K562 (cell line): Measurements from ENCODE around the gene LENEP. TPM values are rescaled to one million over a fixed set of nuclear protein-coding genes. Genes with fewer than 3 reads are reported as not detected.

ENCODE experiments used
- ATAC-seq: fragments of 200-7000 bp; cut with Tn5 transposase; 3 replicates; pipeline ENCODE4 v1.9.1; 2020; ENCODE audit warnings: moderate library complexity
- BruUV-seq: library from RNA; stranded (reverse); fragments of 400-500 nt; replicated peaks from 2 replicates; lab custom pipeline; 2021; lab: Mats Ljungman, UMichigan
- CTCF ChIA-PET: fragments of 300-600 bp; formaldehyde crosslinking; extraction: SDS; loops from one replicate; lab custom pipeline; 2021; ENCODE audit warnings: low intra/inter-chr PET ratio; lab: Yijun Ruan, JAX
- POLR2A ChIA-PET: fragments of 300-600, 350-650 bp; sonication (Branson Sonifier 250); formaldehyde crosslinking; extraction: SDS; loops from one replicate; lab custom pipeline; 2021; ENCODE audit warnings: antibody characterized with exemption, inconsistent platforms; lab: Yijun Ruan, JAX
- DNase-seq, 4 experiments: peaks; one replicate each; pipeline versions ENCODE4 v3.0.0 to v3.0.0-alpha.2; 2011 to 2018; ENCODE audit warnings: low spot score in 3 of 4, mixed read lengths in 3 of 4; ENCODE audit errors: extremely low read depth in 1 of 4
- FAIRE-seq: peaks from 2 replicates; lab custom pipeline; 2011; peaks lifted over from hg19 to GRCh38; lab: Jason Lieb, UNC
- H2AFZ ChIP-seq: 2 replicates; pipeline ENCODE4 v1.6.0; 2011; ENCODE audit warnings: low read depth, low read length, control low read depth, inconsistent platforms
- H3K27ac ChIP-seq: fragments of 200-600 bp; 3 replicates; pipeline ENCODE4 v1.8.0; 2011; ENCODE audit warnings: low read depth, mild to moderate bottlenecking, control low read depth, inconsistent platforms, low read length, moderate library complexity, mixed read lengths; ENCODE audit errors: extremely low read depth
- H3K27me3 ChIP-seq, 2 experiments: fragments of 300-600 bp in 1 of 2; 2 replicates in 1 of 2; 3 replicates in 1 of 2; pipeline versions ENCODE4 v1.6.0 to v1.8.0; 2011; ENCODE audit warnings: inconsistent platforms in 2 of 2, low read length in 2 of 2, mild to moderate bottlenecking in 1 of 2, mixed read lengths in 1 of 2, moderate library complexity in 1 of 2; ENCODE audit not compliant: control insufficient read depth in 2 of 2, insufficient read depth in 2 of 2
- H3K36me3 ChIP-seq: fragments of 300-600 bp; 3 replicates; pipeline ENCODE4 v1.8.0; 2011; ENCODE audit warnings: mild to moderate bottlenecking, low read length, inconsistent platforms; ENCODE audit not compliant: control insufficient read depth, insufficient read depth
- H3K4me1 ChIP-seq, 2 experiments: fragments of 200-600 bp in 1 of 2; replicated peaks in 1 of 2; 2 replicates in 1 of 2; 3 replicates in 1 of 2; pipeline versions ENCODE4 v1.5.1 to v1.8.0; 2011; ENCODE audit warnings: inconsistent platforms in 2 of 2, low read length in 2 of 2, mild to moderate bottlenecking in 1 of 2, mixed read lengths in 1 of 2, moderate library complexity in 1 of 2; ENCODE audit not compliant: control insufficient read depth in 2 of 2, insufficient read depth in 2 of 2
- H3K4me2 ChIP-seq: 2 replicates; pipeline ENCODE4 v1.6.1; 2011; ENCODE audit warnings: low read length, control low read depth, inconsistent platforms, mixed read lengths; ENCODE audit not compliant: insufficient read depth
- H3K4me3 ChIP-seq: fragments of 200-600 bp; sonication (generic), shearing (Covaris generic); 2 replicates; pipeline ENCODE4 v1.5.1; 2016; ENCODE audit warnings: control low read depth, inconsistent platforms
- H3K79me2 ChIP-seq: fragments of 200-600 bp; 3 replicates; pipeline ENCODE4 v1.8.0; 2011; ENCODE audit warnings: low read length, inconsistent platforms; ENCODE audit not compliant: control insufficient read depth, insufficient read depth
- H3K9ac ChIP-seq, 2 experiments: 2 replicates each; pipeline versions ENCODE4 v1.6.0 to v1.6.1; 2011; ENCODE audit warnings: low read depth in 2 of 2, low read length in 2 of 2, control low read depth in 1 of 2, inconsistent platforms in 1 of 2, mild to moderate bottlenecking in 1 of 2, mixed read lengths in 1 of 2; ENCODE audit not compliant: insufficient read depth in 1 of 2
- H3K9me1 ChIP-seq: one replicate; pipeline ENCODE4 v1.6.0; 2011; ENCODE audit warnings: inconsistent platforms, mild to moderate bottlenecking, low read length, moderate library complexity; ENCODE audit not compliant: control insufficient read depth, insufficient read depth
- H3K9me3 ChIP-seq: replicated peaks from 2 replicates; pipeline ENCODE4 v1.5.1; 2011; ENCODE audit warnings: low read depth, low read length, inconsistent platforms; ENCODE audit not compliant: control insufficient read depth, insufficient read depth
- H4K20me1 ChIP-seq: replicated peaks from 2 replicates; pipeline ENCODE4 v1.6.1; 2011; ENCODE audit warnings: low read length, inconsistent platforms, mixed read lengths; ENCODE audit not compliant: control insufficient read depth, insufficient read depth
- CHD4 ChIP-seq: fragments of 200-600 bp; sonication (generic); IDR thresholded peaks from 3 replicates; pipeline ENCODE4 v1.6.1; 2012; ENCODE audit warnings: low read depth, mild to moderate bottlenecking, mixed read lengths, low read length, inconsistent platforms; ENCODE audit not compliant: insufficient read depth, insufficient replicate concordance, poor library complexity, severe bottlenecking
- ELF4 ChIP-seq: fragments of 450-650 bp; formaldehyde crosslinking; IDR thresholded peaks from 2 replicates; pipeline ENCODE4 v1.4.0; 2022; ENCODE audit warnings: missing genetic modification characterization
- LARP7 ChIP-seq: fragments of 450-650 bp; IDR thresholded peaks from 2 replicates; pipeline ENCODE4 v1.6.1; 2016
- LCOR ChIP-seq: sonication (generic); formaldehyde crosslinking; IDR thresholded peaks from 2 replicates; pipeline ENCODE4 v1.8.0; 2022; ENCODE audit warnings: mild to moderate bottlenecking, missing genetic modification reagents
- POLR2G ChIP-seq: fragments of 200-400 bp; formaldehyde crosslinking; IDR thresholded peaks from 2 replicates; pipeline ENCODE4 v1.6.1; 2017; ENCODE audit warnings: low read depth, mild to moderate bottlenecking, antibody characterized with exemption, low read length, moderate library complexity
- POLR3G ChIP-seq: IDR thresholded peaks from 2 replicates; pipeline ENCODE4 v1.6.1; 2011; ENCODE audit not compliant: insufficient read length, insufficient replicate concordance; ENCODE audit errors: extremely low read depth
- SMARCB1 ChIP-seq: IDR thresholded peaks from 2 replicates; pipeline ENCODE4 v1.6.1; 2011; ENCODE audit warnings: improper control_type of control experiment, low read depth; ENCODE audit not compliant: insufficient read length
- SP1 ChIP-seq: sonication (generic); formaldehyde crosslinking; IDR thresholded peaks from 2 replicates; pipeline ENCODE4 v1.8.1; 2022; ENCODE audit warnings: mild to moderate bottlenecking, missing genetic modification reagents
- USF1 ChIP-seq: sonication (generic); formaldehyde crosslinking; IDR thresholded peaks from 2 replicates; pipeline ENCODE4 v1.9.0; 2022; ENCODE audit warnings: mild to moderate bottlenecking, missing genetic modification reagents
- ZFP1 ChIP-seq: fragments of 450-650 bp; formaldehyde crosslinking; IDR thresholded peaks from 2 replicates; pipeline ENCODE4 v1.4.0; 2020; ENCODE audit warnings: mild to moderate bottlenecking, mixed read lengths
- ZNF354B ChIP-seq: fragments of 250-450 bp; sonication (Bioruptor Pico); IDR thresholded peaks from 2 replicates; pipeline ENCODE4 v1.4.0; 2020
- ZNF449 ChIP-seq: fragments of 250-450 bp; sonication (Bioruptor Pico); IDR thresholded peaks from 2 replicates; pipeline ENCODE4 v1.8.0; 2022; ENCODE audit warnings: moderate library complexity, mild to moderate bottlenecking, inconsistent platforms
- ZNF589 ChIP-seq: fragments of 200-800 bp; sonication (Bioruptor generic); IDR thresholded peaks from 2 replicates; pipeline ENCODE4 v1.6.1; 2016; ENCODE audit warnings: low read depth, missing genetic modification characterization, missing compliant biosample characterization
- WGBS: fragments of 100-300 bp; shearing (Covaris generic); methylation state at CpG from one replicate; pipeline ENCODE4 v1.1.6; 2016; ENCODE audit warnings: low coverage, mixed read lengths; ENCODE audit not compliant: insufficient coverage; ENCODE audit errors: missing lambda C conversion rate; 5-methylcytosine and 5-hydroxymethylcytosine counted together
- in situ Hi-C: fragments of 300-500 bp; cut with MboI; formaldehyde crosslinking; loops from 4 replicates; pipeline ENCODE4 v1.15.0; 2018; ENCODE audit warnings: inconsistent platforms, mixed read lengths
- intact Hi-C: fragments of 100-400 bp; cut with micrococcal nuclease; formaldehyde crosslinking; loops from 2 replicates; pipeline ENCODE4 v1.14.2; 2022
- polyA plus RNA-seq, 8 experiments: library from polyadenylated mRNA; depleted of rRNA in 4 of 8; stranded (reverse) in 5 of 8; unstranded in 3 of 8; fragments of >200 nt; fragmentation: Nextera tagmentation in 2 of 8; fragmentation: Illumina TruSeq in 1 of 8; extraction: Ambion mirVana in 2 of 8; extraction: Trizol in 1 of 8; gene quantifications; 2 replicates each; pipeline versions ENCODE4 v1.2.1 to v1.2.3, GENCODE V29; 2011 to 2014; ENCODE audit warnings: inconsistent platforms in 1 of 8, missing spikeins in 1 of 8
- total RNA-seq, 7 experiments: library from RNA; depleted of rRNA in 6 of 7; stranded (reverse); fragments of >200 nt in 6 of 7; fragmentation: Illumina TruSeq in 2 of 7; extraction: Trizol in 2 of 7; gene quantifications; 2 replicates each; pipeline versions ENCODE4 v1.2.1 to v1.2.3, GENCODE V29; 2011 to 2021; ENCODE audit warnings: low replicate concordance in 1 of 7

LENEP gene
- total and polyA plus RNA-seq, 9 of the 15 experiments (the other 6 are each of a cell fraction or from before 2014, with no cell fraction given): 0.23 to 0.87 (median 0.67) TPM; not detected in 5

- Histone ChIP-seq H3K4me2 (no peak overlapping the region), H4K20me1 (no peaks in the 10 kb centered on the region), H2AFZ (no peak overlapping the region), H3K4me1 (peaks cover 35 to 55% of the 10 kb centered on the region in 2 experiments), H3K79me2 (peaks cover 37% of the 10 kb centered on the region), H3K27ac (no peak overlapping the region), H3K4me3 (no peak overlapping the region), H3K9me3 (no peaks in the 10 kb centered on the region), H3K9ac (no peak overlapping the region), H3K36me3 (peaks cover 71% of the 10 kb centered on the region), H3K9me1 (no peaks in the 10 kb centered on the region), H3K27me3 (no peaks in the 10 kb centered on the region)
- no TSS peak for BruUV-seq
- no peak for ATAC-seq
- no peak for DNase-seq
- TF ChIP-seq POLR2G (0 out of 2 replicates have a peak, but pooled peaks have one; percentile 6), USF1 (no peak), ZNF354B (CRISPR knock-in tag) (no peak)
- in situ Hi-C loops: no loop called here
- POLR2A ChIA-PET: interaction anchor here (0.7 to 7.0 kb wide), 5 partner anchors 8 to 33 kb away, joined by 3 to 80 read pairs (median 5); partner anchors contain the start of genes CKS1B, FLAD1 and SHC1
- FAIRE-seq: no peak
- CTCF ChIA-PET: no interaction called here
- 89% methylated on average over 5 of the region's 7 CpGs for WGBS
- intact Hi-C loops: no loop called here
Measured at GRCh38 chr1:154966111-154966510, 27.3 kb upstream of the LENEP start.

GRCh38 chr1:154967331-154967950 is 25.9 kb upstream of the LENEP start:
- ChIA-PET POLR2A (interaction anchor here (0.6 to 2.0 kb wide), 3 partner anchors 16 to 306 kb away, joined by 3 to 9 read pairs (median 4); partner anchors contain the start of genes CLK2 and FLAD1), CTCF (interaction anchor here (0.6 kb wide), 1 partner anchor 1684 kb away, joined by 3 read pairs; no protein-coding TSS in a partner anchor)
- WGBS: 89% methylated on average over 5 of the region's 5 CpGs
- H3K4me3 ChIP-seq: no peak overlapping the region
- peaks cover 69% of the 10 kb centered on the region for H3K36me3 ChIP-seq
- in situ Hi-C loops: no loop called here
- FAIRE-seq (no peak), ATAC-seq (no peak), DNase-seq (no peak)
- H3K79me2 ChIP-seq: peaks cover 42% of the 10 kb centered on the region
- no peaks in the 10 kb centered on the region for H4K20me1 ChIP-seq
- H3K9me1 ChIP-seq: no peaks in the 10 kb centered on the region
- peak overlapping the region in 1 of 2 experiments; percentile 70; a peak in 1 of 4 replicates for H3K9ac ChIP-seq
- no TSS peak for BruUV-seq
- no peaks in the 10 kb centered on the region for H3K9me3 ChIP-seq
- H3K4me1 ChIP-seq: peaks cover 43 to 57% of the 10 kb centered on the region in 2 experiments
- TF ChIP-seq SP1 (CRISPR knock-in tag): no peak
- TF ChIP-seq ZNF589 (CRISPR knock-in tag): no peak
- TF ChIP-seq CHD4: no peak
- TF ChIP-seq ELF4 (CRISPR knock-in tag): no peak
- no peak for TF ChIP-seq SMARCB1
- TF ChIP-seq POLR3G: no peak
- no peak for TF ChIP-seq ZFP1
- no peak for TF ChIP-seq LARP7
- TF ChIP-seq LCOR (CRISPR knock-in tag): no peak
- TF ChIP-seq ZNF449 (CRISPR knock-in tag): no peak
- no peaks in the 10 kb centered on the region; a peak in 1 of 5 replicates for H3K27me3 ChIP-seq
- intact Hi-C loops: no loop called here
- no peak overlapping the region for H3K27ac ChIP-seq
- H3K4me2 ChIP-seq: no peak overlapping the region
- H2AFZ ChIP-seq: no peak overlapping the region
